Measurements from ENCODE around the gene PLA1A.

PLA1A gene

DNA sequence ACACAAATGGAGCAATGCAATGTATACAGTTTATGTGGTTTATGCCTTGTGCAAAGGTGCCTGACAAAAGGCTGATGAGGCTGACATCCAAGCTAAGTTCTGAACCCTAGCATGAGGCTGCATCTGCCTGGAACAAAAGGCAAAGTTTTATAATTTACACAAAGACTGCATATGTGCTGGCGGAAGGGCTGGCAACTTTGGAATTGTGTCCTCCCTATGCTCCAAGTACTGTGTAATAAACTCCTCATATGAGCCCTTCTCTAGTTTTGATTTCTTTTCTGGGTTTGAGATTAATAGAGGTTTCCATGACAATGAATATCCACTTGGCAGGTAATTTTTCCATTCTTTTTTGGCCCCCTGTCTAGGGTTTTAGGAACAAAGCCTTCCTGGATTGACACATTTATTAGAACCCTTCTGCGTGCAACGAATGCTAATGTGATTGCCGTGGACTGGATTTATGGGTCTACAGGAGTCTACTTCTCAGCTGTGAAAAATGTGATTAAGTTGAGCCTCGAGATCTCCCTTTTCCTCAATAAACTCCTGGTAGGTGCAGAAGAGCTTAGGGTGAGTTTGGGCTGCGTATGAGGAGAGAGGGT is 10.8 kb downstream of the PLA1A start:
- no peak for DNase-seq (ENCODE audit: low read depth)

DNA sequence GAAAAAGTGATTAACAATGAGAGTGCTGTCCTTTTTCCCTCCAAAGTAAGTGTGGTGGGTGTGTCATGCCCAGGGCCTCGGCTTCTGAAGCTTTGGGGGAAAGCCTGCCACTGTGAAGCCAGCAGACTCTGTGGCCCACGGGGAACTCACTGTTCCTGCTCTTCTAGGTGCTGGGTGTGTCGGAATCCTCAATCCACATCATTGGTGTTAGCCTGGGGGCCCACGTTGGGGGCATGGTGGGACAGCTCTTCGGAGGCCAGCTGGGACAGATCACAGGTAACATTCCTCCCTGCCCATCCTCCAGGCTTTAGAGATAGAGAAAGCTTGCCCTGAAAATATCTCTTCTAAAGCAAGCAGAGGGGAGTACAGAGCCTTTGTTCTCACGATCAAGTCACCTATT is 11.6 kb downstream of the PLA1A start:
- no peak for DNase-seq (ENCODE audit: low read depth)

DNA sequence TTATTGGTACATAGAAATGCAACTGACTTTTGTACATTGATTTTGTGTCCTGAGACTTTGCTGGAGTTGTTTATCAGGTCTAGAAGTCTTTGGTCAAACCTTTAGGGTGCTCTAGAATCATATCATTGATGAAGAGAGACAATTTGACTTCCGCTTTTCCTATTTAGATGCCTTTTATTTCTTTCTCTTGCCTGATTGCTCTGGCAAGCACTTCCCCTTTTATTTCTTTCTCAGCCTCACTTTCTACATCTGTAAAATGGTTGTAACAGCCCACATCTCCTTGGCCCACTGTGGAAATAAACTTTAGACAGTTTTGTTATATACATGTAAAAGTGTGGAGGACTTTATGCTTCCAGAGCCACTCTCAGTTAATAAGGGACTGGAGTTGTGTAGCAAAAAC is 14.0 kb downstream of the PLA1A start:
- no peak for DNase-seq (ENCODE audit: low read depth)

DNA sequence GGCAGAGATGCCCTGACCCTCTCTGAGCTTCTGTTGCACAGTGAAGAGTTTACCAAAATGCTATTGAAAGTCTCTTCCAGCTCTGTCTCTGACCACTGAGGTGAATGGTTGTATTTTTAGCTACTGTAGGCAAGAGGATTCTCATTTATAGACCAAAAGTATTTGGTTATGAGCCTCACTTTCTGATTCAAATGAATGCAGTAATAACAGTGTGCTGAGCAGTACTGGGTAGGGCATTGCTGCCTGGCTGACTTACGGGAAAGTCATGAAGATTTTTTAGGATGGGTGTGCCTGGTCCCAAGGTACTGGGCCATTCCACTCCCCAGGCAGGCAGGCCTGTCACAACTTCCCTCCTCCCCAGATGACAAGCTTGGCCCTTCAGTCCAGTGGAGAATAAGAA is 15.5 kb downstream of the PLA1A start:
- no peak for DNase-seq (ENCODE audit: low read depth)

DNA sequence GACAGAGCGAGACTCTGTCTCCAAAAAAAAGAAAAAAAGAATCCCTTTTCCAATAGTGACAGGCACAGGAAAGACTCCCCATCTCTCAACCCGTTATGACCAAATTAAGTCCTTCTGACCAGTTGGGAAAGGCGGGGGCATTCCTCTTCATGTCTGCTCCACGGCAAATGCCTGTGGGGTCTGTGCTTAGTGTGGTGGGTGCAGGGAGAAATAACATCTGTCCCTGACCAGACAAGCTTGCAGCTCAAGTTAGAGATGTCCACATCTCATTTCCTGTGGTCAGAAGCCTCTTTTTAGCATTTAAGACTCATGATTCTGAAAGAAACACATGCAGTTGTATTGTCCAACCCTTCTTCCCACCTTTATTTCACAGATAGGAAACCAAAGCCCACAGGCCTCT is 16.2 kb downstream of the PLA1A start:
- no peak for DNase-seq (ENCODE audit: low read depth)

DNA sequence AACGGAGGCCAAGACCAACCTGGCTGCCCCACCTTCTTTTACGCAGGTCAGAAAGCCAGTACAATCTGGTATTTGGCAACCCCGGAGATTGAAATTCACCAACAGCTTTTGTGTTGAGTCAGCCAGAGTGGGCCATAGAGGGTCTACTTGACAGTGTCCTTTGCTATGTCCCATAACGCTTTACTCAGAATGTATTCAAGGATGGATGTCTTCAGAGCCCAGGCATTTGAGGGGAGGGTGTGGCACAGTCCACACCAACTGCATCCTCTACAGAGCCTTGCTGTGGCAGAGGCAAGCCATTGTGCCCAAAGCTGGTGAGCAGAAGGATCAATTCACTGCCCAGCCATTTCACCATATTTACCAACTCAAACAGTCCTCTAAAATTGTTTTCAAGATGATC is 18.4 kb downstream of the PLA1A start:
- no peak for DNase-seq (ENCODE audit: low read depth)

DNA sequence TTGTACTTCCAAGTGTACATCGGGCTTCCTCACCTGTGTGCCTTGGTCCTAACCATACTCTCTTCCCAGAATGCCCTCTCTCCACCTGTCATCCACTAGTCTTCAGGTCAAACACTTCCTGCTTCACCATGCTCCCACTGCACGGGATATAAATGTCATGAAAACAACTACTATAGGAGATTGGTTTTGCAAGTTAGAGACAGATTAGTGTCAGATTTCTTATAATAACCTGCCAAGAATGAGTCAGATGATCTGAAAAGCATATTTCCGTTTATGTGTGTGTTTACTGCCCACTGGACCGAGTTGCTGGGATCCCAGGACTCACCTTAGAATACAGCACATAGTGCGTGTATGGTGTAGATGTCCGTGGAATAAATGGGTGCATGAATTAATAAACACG is 21.4 kb downstream of the PLA1A start:
- DNase-seq (ENCODE audit: low read depth): no peak

DNA sequence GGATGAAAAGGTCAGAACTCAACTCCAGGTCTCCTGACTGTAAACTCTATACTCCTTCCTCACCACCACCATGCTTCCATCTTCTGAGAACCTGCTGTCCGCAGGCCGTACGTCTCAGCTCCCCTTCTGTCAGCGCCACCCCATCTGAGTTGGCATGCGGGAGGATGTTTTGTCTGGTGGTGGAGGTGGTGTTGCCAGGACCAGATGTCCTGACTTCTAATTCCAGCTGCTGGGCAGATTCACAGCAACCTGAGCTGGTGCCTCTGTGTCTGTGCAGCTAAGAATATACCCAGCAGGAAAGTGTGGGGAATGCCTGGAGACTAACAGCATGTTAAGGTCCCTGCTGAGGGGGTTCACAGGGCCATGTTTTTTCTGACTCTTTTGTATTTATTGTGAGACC is 23.2 kb downstream of the PLA1A start:
- DNase-seq (ENCODE audit: low read depth): no peak

DNA sequence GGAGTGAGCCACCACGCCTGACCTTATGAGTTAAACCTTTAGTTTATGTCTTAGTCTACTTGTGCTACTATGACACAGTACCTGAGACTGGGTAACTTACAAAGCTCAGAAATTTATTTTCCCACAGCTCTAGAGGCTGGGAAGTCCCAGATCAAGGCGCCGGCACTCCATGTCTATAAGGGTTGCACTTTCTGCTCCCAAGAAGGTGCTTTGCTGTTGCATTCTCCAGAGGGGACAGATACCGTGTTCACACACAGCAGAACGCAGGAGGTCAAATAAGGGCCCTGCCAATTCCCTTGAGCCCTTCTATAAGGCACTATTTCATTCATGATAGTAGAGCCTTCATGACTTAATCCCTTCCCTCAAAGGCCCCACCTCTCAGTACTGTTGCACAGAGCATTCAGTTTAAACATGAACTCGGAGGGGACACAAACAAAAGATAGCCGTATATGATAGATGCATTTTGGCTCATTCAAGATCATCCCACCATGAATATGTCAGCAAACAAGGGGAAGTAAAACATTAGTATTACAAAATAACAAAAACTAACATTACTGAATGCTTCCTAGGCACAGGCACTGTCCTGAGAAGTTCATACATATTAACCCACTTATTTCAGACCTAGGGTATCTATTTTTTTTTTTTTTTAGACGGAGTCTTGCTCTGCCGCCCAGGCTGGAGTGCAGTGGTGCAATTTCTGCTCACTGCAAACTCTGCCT is 26.5 kb downstream of the PLA1A start:
- no peak for DNase-seq (ENCODE audit: low read depth)

DNA sequence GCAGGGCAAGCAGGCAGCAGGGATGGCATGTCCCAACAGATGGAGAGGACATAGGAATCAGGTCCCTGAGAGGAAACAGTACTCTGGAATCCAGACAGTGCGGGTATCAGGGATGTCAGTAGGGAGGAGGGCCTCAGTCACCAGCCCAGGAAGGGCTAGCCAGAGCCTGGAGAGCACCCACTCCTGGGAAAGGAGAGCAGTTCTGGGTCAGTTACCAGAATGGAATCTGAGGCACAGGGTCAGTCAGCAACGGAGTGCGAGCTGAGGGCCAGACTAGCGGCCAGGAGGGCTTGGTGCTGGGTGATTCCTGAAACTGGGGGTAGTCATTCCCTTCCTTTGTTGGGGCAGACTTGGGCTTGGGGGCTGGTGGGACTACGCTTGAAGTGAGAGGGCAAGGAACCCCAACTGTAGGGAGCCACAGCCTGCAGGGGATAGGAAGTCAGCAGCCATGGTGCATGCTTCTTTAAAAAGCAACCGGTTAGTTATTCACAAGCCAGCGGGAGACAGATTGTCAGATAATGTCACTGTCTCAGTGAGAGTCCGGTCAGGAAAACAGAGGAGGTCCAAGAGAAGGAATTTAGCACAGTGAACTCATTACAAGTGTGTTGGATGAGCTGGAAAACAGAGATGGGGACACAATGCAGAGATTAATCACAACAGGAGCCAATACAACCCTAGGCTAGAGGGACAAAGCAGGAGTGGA is 27.9 kb downstream of the PLA1A start:
- no peak for DNase-seq (ENCODE audit: low read depth)

DNA sequence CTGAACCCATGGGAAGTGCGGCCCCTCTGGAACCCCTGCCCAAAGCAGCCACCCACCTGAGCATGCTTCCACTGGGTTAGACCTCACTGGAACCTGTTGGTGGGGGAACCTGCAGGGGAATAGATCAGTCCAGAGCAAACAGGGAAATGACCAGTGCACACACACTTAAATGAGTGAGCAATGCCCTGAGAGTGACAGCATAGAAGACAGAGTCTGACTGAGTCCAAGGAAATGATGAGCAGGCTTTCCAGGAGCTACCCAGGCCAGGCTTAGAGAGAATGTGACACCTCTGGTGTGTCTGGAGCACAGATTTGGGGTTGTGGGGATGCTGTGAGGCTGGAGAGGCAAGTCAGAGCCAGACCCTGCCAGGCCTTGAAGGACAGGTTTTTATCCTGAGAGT is 28.5 kb downstream of the PLA1A start:
- no peak for DNase-seq (ENCODE audit: low read depth)

DNA sequence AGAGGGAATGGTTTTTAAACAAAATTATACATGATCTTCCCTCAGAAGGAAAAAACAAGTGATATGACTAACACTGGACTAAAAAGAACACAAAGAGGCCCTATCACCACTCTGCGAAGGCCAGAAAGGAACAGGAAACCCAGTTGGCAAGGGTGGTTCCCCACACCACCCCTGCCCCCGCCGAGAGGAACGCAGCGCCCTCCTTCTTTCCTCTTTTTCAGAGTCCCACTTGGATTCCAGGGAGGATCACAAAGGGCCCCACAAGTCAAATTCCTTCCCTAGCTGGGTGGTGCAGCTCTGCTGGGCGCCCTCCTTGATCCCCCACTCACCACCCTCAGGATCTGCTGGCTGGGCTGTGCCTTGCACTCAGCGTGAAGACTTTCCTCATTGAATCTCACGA is 29.8 kb downstream of the PLA1A start:
- no peak for DNase-seq (ENCODE audit: low read depth)

DNA sequence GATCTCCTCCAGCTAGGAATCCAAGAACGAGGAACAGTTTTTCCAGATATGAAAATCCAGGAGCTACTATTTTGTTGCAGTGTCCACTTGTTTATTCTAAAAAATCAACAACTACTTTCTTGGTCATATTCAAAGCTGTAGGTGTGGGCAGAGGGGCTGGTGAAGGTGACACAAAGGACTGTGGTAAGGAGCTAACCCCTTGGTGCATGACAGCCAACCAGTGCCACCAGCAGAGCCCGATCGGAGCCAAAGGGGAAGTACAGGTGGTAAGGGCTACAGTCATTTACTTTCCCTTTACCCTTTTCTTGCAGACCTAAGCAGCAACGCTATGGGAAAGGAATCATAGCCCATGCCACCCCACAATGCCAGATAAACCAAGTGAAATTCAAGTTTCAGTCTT is 30.7 kb downstream of the PLA1A start:
- DNase-seq (ENCODE audit: low read depth): no peak

DNA sequence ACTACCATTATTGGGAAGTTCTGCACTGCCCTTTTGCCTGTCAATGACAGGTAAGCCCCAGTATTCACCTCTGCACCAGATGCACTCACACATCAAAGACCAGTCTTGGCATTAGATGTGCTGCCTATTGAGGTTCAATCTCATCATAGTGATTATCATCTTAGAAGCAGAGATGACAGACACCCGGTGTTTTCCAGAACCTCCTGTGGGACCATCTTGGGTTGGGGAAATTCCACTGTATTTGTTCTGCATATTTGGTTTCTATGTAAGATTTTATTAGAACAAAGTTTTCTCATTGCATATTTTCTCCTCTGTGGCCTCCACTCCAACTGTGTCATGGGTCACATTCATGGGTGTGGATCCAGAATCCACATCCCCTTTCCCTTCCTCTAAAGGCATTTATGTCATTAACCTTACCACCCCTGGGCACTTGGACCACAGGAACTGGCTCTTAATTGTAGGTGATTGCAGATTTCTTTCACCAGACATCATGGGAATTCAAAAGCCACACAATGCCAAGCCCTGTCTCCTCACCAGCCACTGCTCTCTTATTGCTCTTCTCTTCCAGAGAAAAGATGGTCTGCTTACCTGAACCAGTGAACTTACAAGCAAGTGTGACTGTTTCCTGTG is 31.2 kb downstream of the PLA1A start:
- DNase-seq (ENCODE audit: low read depth): no peak

DNA sequence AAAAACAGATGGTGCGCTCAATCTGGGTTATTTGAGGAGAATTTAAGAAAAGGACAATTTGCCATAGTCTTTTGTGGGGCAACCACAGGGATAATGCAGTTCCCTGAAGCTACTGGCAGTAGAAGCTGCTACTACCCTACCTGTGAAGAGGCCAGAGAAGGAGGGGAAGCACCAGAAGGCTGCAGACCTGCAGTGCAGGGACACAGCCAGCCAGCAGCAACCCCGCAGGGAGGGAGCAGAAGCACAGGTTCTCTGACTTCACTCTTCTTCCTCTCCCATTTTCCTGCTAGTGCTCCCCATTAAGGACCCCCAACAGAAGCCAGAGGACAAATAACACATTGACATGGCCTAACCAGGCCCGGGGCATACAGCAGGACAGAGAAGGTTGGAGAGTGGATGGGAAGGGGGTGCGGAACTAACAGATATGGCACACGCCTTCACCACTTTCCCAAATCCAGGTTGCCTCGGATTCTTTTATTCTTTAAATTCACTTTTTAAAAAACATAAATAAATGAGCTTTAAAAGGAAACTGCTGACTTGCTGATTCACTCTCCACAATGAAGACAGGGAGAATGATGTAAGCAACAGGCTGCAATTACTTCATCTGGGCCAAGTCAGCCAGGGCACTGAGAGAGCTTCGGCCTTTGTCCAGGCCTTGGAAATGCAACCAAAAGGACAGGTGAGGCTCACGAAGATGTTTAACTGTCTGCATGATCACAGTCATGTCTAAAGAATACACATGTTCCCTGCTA is 32.6 kb downstream of the PLA1A start:
- no peak for DNase-seq (ENCODE audit: low read depth)

DNA sequence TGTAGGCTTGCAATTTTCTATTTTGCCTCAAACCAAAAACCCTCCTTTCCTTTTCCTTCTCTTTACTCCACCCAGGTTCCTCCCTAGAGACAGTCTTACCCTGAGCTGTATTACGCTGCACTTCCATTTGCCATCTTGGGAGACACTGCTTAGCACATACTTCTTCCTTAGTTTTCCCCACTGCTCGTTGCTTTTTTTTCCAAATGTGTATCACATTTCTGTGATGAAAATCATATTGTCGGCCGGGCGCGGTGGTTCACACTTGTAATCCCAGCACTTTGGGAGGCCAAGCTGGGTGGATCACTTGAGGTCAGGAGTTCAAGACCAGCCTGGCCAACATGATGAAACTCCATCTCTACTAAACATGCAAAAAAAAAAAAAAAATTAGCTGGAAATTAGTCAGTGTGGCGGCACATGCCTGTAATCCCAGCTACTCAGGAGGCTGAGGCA is 33.2 kb downstream of the PLA1A start:
- no peak for DNase-seq (ENCODE audit: low read depth)

DNA sequence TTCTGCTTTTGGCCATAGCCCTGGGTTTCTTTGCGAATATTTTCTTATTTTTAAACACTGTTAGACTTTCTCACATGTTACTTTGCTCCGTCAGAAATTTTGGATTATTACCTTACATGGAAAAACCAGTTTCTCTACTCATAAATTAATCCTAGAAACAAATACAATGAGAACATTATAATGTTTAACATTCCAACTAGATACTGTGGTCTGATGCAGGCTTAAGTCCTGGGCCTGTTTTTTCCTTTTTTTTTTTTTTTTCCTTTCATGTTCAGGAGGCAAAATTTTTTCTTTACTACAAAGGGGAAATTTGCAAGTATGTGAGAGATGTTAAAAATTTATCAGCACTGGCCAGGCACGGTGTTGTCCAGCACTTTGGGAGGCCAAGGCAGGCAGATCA is 33.8 kb downstream of the PLA1A start:
- no peak for DNase-seq (ENCODE audit: low read depth)

DNA sequence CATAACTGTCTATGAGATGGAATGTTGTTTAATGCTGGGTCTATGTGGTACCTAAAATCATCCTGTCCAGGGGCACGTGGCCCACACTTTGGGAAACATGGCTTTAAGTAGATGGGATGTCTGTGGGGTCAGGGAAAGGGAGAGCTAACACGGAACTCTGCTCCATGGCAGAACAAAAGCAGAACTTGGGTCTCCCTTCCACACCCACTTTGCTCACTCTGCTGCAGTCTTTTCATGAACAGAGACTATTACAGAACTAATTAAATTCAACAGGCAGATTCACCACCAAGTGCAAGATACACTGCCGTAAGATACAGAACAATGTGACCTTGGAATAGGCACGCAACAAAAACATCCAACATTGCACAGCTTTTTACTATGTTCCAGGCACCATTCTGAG is 34.5 kb downstream of the PLA1A start:
- no peak for DNase-seq (ENCODE audit: low read depth)

DNA sequence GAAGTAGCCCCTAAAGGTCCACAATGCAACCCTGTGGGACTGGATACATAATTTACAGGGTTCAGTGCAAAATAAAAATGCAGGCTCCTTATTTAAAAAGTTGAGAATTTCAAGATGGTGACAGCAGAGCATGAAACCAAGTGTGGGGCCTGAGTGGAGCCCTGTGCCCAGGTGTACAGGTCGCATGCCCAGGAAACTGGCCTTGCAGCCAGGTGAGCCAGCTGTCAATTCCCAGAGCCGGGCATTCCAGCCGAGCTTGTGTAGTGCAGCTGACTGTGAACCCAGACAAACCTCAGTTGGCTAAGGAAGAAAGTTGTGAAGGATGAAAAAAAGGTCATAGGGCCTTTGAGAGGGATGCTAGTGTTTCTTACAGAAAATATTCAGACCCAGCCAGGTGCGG is 35.1 kb downstream of the PLA1A start:
- no peak for DNase-seq (ENCODE audit: low read depth)

DNA sequence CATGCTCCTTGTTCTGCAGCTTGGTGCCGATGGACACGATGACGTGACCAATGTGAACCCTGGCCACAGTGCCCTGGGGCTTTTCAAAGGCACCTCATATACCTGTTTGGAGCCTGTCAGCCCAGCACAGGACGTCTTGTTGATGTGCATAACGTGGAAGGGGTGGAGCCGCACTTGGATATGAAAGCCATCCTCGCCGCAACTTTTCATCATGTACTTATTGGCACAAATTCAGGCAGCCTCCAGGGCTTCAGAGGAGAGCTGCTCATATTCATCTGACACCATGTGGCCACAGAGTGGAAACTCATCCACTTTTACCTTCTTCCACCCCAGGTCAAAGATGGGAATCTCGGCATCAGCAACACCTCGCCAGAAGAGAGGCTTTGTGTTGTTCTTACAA is 38.0 kb downstream of the PLA1A start:
- no peak for DNase-seq (ENCODE audit: low read depth)

DNA sequence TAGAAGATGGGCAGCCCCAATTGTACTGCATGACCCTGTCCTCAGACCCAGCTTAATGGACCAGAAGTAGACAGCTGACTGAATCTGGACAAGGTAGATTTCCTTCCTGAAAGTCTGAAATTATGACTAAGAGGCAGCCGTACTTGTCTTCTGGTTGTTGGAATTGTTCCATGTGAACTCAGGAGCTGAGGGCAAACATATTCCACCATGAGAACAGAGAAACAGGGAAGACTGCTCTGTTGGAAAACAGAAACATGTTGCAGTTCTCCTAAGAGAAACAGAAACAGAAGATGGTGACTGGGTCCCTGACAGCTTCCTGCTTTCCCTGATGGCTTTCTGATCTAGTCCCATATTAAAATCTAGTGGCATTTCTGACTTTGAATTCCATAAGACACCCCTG is 38.6 kb downstream of the PLA1A start:
- DNase-seq (ENCODE audit: low read depth): no peak

DNA sequence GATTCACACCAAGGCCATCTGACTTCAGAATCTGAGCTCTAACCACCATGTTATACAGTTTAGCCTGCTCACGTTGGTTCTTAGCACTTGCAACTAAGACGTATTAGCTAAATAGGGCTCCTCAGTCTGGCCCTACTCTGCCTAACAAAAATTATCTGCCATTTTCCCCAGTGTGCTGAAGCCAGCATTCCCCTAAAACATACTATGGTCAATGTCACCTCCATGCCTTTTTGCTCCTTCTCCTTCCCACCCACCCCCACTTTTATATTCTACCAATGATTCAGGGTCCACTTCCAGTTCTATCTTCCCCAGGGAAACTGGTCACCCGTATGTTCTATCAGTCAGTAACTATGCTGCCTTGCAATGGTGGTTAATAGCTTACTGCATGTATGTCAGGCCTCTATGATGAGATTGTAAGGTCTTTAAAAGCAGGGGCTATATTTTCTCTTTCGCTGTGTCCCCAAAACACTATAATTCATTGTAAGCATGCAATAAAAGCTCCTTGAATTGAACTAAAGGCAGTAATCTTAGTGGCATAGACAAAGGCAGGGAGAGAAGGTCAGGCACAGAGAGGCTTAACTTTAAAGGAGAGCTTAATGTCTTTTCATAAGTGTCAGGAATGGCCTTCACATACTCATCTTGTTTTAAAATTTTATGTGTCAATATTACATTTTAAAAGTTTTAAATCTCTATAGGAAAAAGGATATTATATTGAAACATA is 39.4 kb downstream of the PLA1A start:
- DNase-seq (ENCODE audit: low read depth): no peak
